Measurements from ENCODE around the gene MYO1H. TPM values are rescaled to one million over a fixed set of nuclear protein-coding genes. Genes with fewer than 3 reads are reported as not detected.

Gene MYO1H, protein sequence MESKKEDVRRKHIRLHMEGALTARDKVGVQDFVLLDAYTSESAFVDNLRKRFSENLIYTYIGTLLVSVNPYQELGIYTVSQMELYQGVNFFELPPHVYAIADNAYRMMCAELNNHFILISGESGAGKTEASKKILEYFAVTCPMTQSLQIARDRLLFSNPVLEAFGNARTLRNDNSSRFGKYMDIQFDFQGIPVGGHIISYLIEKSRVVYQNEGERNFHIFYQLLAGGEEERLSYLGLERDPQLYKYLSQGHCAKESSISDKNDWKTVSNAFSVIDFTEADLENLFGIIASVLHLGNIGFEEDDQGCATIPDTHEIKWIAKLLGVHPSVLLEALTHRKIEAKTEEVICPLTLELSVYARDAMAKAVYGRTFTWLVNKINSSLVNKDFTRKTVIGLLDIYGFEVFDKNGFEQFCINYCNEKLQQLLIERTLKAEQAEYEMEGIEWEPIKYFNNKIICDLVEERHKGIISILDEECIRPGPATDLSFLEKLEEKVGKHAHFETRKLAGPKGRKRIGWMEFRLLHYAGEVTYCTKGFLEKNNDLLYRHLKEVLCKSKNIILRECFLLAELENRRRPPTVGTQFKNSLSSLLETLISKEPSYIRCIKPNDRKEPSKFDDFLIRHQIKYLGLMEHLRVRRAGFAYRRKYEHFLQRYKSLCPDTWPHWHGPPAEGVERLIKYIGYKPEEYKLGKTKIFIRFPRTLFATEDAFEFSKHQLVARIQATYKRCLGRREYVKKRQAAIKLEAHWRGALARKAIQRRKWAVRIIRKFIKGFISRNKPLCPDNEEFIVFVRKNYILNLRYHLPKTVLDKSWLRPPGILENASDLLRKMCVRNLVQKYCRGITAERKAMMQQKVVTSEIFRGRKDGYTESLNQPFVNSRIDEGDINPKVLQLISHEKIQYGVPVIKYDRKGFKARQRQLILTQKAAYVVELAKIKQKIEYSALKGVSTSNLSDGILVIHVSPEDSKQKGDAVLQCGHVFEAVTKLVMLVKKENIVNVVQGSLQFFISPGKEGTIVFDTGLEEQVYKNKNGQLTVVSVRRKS
- total RNA-seq, result not detected in 2 replicates

GRCh38 chr12:109347589-109347988 lies at the start of gene MYO1H:
TSS of gene MYO1H (plus strand) at chr12:109347900. CDS start at chr12:109347961, 61 bp downstream.

GRCh38 chr12:109308534-109309380 lies 38.9 kb upstream of the MYO1H start, which contains the start of gene FOXN4:
TSS of gene FOXN4 (minus strand) at chr12:109309284. CDS start at chr12:109308321, 963 bp downstream.

GRCh38 chr12:109477185-109477962 lies 129.7 kb downstream of the MYO1H start, which contains the start of the genes KCTD10 and UBE3B:
TSS of gene KCTD10 (minus strand) at chr12:109477300. CDS start at chr12:109477262, 38 bp downstream.
TSS of gene UBE3B (plus strand) at chr12:109477634. CDS start at chr12:109483552, 5,918 bp downstream.

Other genes with a start within 250 kb of the MYO1H start
- gene ACACB, start 231.3 kb upstream of the MYO1H start, total RNA-seq, result 8.0 and 9.4 TPM in 2 replicates
- not detected in 2 replicates for gene FOXN4, start 38.6 kb upstream of the MYO1H start, total RNA-seq
- gene KCTD10, start 129.4 kb downstream of the MYO1H start, total RNA-seq, result 127 and 145 TPM in 2 replicates
- 40.0 and 47.7 TPM in 2 replicates for gene UBE3B, start 129.7 kb downstream of the MYO1H start, total RNA-seq
- gene MMAB, start 225.6 kb downstream of the MYO1H start, total RNA-seq, result 32.1 and 38.2 TPM in 2 replicates
- 11.5 and 14.1 TPM in 2 replicates for gene MVK, start 225.9 kb downstream of the MYO1H start, total RNA-seq

Measured in articular chondrocyte of knee joint (primary cell).